Measurements from ENCODE around the gene IGFL4.

DNA sequence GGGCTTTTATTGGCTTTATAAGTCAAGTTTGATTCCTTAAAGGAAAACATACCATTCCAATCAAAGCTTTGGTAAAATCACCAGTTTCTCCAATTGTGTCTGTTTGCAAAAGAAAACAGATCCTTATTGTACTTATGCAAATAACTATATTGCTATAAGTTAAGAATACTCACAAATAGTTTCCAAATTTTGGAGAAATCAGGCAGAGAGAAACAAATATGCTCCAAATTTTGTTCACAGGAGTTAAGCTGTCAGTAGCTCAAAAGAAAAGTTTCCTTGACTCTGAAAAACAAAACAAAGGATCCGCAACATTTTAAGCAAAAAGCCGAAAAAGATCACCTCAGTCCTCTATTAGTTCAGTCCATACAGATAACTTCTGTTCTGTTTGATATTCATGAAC is 19.2 kb upstream of the IGFL4 start:
- TF ChIP-seq TARDBP (IDR thresholded peaks at IDR 0.05): no peak
- TF ChIP-seq FOXK2 (IDR thresholded peaks at IDR 0.05): no peak
- TF ChIP-seq NFRKB (IDR thresholded peaks at IDR 0.05): no peak
- TF ChIP-seq L3MBTL2 (conservative IDR thresholded peaks at IDR 0.05): no peak
- no peak for TF ChIP-seq SUZ12 (IDR thresholded peaks at IDR 0.05)
- no peak for TF ChIP-seq ELF4 (IDR thresholded peaks at IDR 0.05)
- TF ChIP-seq LEF1 (IDR thresholded peaks at IDR 0.05; ENCODE audit: borderline replicate concordance): no peak
- no peak for TF ChIP-seq FOXA1 (IDR thresholded peaks at IDR 0.05)
